ENCODE results near the gene PHF2. TPM values are rescaled to one million over a fixed set of nuclear protein-coding genes. Genes with fewer than 3 reads are reported as not detected.

Gene PHF2
- total RNA-seq, 1 experiment from 2014 or later, result 10.6 TPM

GRCh38 chr9:93721417-93721965 lies 145.1 kb downstream of the PHF2 start:
- Histone ChIP-seq H3K27me3 (ENCODE audit: control insufficient read depth, insufficient read depth, low read length) (no peaks in the 10 kb centered on the region), H3K36me3 (replicated peaks; ENCODE audit: control insufficient read depth, insufficient read depth, low read length) (no peaks in the 10 kb centered on the region), H3K4me3 (ENCODE audit: insufficient read depth, low read depth, low read length) (no peak overlapping the region)
- DNase-seq, result no peak

GRCh38 chr9:93724852-93725251 lies 148.5 kb downstream of the PHF2 start:
- no peak overlapping the region for H3K4me3 ChIP-seq (ENCODE audit: insufficient read depth, low read depth, low read length)
- no peaks in the 10 kb centered on the region for H3K27me3 ChIP-seq (ENCODE audit: control insufficient read depth, insufficient read depth, low read length)
- no peaks in the 10 kb centered on the region for H3K36me3 ChIP-seq (replicated peaks; ENCODE audit: control insufficient read depth, insufficient read depth, low read length)
- DNase-seq, result no peak

GRCh38 chr9:93725382-93725781 lies 149.0 kb downstream of the PHF2 start:
- Histone ChIP-seq H3K4me3 (ENCODE audit: insufficient read depth, low read depth, low read length) (no peak overlapping the region), H3K27me3 (ENCODE audit: control insufficient read depth, insufficient read depth, low read length) (no peaks in the 10 kb centered on the region), H3K36me3 (replicated peaks; ENCODE audit: control insufficient read depth, insufficient read depth, low read length) (no peaks in the 10 kb centered on the region)
- DNase-seq, result no peak

GRCh38 chr9:93726147-93726546 lies 149.8 kb downstream of the PHF2 start:
- no peak for DNase-seq
- Histone ChIP-seq H3K4me3 (ENCODE audit: insufficient read depth, low read depth, low read length) (no peak overlapping the region), H3K36me3 (replicated peaks; ENCODE audit: control insufficient read depth, insufficient read depth, low read length) (no peaks in the 10 kb centered on the region), H3K27me3 (ENCODE audit: control insufficient read depth, insufficient read depth, low read length) (no peaks in the 10 kb centered on the region)

Other genes starting within 250 kb of the PHF2 start
- 41.6 and 50.1 TPM in 2 replicates for gene FAM120A, start 124.9 kb upstream of the PHF2 start, total RNA-seq (2014; rRNA removed; shearing (Covaris generic))
- 37.7 and 46.8 TPM in 2 replicates for gene FAM120AOS, start 123.0 kb upstream of the PHF2 start, total RNA-seq (2014; rRNA removed; shearing (Covaris generic))

Data from H7 (cell line).